ENCODE results near the gene ACOXL. TPM values are rescaled to one million over a fixed set of nuclear protein-coding genes. Genes with fewer than 3 reads are reported as not detected.

ACOXL gene
- total RNA-seq, 1 experiment from 2014 or later, result not detected

DNA sequence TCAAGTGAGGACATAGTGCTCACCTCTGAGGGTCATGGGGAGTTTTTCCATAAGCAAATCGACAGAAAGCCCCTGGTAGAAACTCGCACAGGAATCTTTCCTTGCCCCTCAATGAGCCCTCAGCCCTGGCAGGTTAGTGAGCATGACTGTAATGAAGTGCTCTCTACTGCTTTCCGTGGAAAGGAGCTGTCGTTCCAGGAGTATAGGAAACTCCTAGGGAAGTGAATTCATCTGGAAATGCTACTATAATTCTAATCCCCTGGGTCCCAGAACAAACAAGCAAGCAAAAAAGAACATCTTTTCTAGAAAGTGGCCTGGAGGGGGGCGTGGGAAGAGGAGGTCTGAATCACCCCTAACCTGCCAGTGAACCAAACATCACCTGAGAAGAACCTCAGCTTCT is 406.5 kb downstream of the ACOXL start:
- Histone ChIP-seq H3K36me3 (peaks cover 6% of the 10 kb centered on the region), H3K4me1 (peaks cover 15% of the 10 kb centered on the region), H3K27ac (no peak overlapping the region), H3K9me3 (replicated peaks) (no peaks in the 10 kb centered on the region), H3K27me3 (no peaks in the 10 kb centered on the region), H3K4me3 (no peak overlapping the region)
- DNase-seq, result no peak

DNA sequence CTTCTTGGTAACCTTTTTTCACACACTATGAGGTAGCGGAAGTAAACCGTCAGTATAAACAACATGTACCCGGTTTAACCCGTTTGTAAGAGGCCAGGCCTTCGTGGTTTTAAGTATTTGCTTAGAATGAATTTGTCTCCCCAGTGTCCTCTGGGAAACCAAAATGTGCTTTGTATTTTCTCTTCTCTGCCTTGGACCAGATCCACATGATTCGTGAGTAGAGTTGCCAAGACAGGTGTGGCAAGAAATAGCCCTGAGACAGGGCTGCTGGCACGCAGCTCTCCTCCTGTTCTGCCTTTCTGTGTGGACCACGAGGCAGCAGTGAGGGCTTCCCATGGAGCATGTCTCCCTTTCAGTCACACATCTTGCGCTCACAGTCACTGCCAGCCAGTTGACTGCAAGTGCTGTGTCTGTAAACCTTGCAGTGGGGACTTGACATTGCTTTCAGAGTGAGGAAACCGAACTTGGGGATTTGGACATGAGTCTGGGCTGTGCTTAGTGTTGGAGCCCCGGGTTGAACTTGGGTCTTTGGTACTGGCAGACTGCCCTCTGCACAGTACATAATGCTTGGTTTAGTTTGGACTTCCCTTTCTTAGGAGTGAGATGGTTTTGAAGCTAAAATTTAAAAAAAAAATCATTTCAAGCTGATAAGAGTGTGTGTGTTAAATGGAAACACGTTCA is 407.4 kb downstream of the ACOXL start:
- H3K27ac ChIP-seq, result no peak overlapping the region
- H3K36me3 ChIP-seq, result peaks cover 6% of the 10 kb centered on the region
- no peaks in the 10 kb centered on the region for H3K27me3 ChIP-seq
- H3K4me3 ChIP-seq, result no peak overlapping the region
- DNase-seq, result peak; percentile 58 to 76
- H3K4me1 ChIP-seq, result peaks cover 15% of the 10 kb centered on the region
- H3K9me3 ChIP-seq (replicated peaks), result no peaks in the 10 kb centered on the region

DNA sequence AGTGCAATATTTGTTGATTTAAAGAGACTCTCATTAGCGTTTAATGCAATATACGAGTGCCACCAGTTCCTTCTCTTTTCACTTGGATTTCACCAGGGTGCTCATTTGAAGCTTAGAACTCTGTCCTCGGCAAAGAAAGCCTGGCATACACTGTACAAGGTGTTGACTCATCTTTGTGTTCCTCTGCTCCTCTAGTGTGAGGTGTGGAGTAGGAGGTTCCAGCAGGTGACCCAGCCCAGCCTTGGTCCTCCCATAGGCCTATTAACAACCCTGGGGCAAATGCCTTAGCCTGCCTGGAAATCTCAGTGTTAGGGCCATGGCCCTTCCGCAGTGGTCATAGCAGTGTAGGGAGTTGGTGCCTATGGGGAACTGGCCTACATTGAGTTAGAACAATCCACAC is 408.4 kb downstream of the ACOXL start:
- Histone ChIP-seq H3K4me3 (no peak overlapping the region), H3K27me3 (no peaks in the 10 kb centered on the region), H3K27ac (no peak overlapping the region), H3K9me3 (replicated peaks) (no peaks in the 10 kb centered on the region), H3K36me3 (no peaks in the 10 kb centered on the region), H3K4me1 (peaks cover 15% of the 10 kb centered on the region)
- DNase-seq, result no peak

DNA sequence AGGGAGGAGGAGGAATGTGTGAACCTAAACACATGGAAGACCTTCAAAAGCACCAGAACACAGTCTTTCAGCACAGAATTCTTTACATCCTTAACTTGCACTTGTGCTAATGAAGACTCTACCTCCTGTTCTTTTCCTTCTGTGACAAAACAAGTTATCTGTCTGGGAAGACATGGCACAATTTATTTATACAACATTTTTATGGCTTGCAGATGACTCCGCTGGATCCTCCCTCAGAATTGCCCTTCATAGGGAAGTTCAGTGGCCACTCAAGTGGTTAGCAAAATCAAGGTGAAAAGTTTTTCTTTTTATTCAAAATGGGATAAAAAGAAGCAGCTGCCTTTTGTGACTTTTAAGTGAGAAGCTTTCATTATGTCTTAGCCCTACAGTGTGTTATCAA is 409.7 kb downstream of the ACOXL start:
- H3K9me3 ChIP-seq (replicated peaks), result no peaks in the 10 kb centered on the region
- no peak overlapping the region for H3K4me3 ChIP-seq
- no peaks in the 10 kb centered on the region for H3K27me3 ChIP-seq
- H3K27ac ChIP-seq, result no peak overlapping the region
- no peak for DNase-seq
- peaks cover 15% of the 10 kb centered on the region for H3K4me1 ChIP-seq
- no peaks in the 10 kb centered on the region for H3K36me3 ChIP-seq

DNA sequence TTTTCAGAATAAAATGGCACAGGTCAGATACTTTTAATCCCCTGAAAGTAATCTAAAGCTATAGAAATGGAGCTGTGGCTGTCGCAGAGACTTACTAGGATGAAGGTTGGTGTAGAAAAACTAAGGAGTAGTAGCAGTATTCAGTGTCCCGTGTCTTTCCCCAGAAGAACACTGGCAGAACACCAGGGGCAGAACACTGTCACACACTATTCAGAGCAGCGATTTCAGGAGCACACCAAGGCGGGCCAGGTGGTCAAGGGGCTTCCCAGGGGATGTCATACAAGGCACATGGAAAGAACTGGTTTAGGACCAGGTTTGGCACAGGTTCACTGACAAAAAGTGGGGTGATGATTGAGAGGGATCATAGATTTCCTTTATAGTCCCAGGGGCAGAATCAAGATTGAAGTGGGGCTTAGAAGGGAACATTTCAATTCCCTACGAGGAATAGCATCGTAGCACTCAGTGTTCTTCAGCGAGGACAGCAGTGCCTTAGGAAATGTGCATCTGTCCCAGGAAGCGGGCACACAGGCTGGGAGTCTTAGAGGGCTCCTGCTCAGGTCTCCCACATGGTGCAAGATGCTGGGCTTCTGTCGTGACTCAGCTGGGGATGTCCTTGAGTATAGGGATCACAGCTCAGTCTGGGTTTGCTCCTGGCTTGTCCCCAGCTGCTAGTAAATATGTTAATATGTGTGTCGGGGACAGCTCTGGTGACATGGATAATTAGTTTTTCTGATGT is 410.9 kb downstream of the ACOXL start:
- no peak overlapping the region for H3K4me3 ChIP-seq
- H3K4me1 ChIP-seq, result peaks cover 15% of the 10 kb centered on the region
- H3K27ac ChIP-seq, result no peak overlapping the region
- no peak for DNase-seq
- no peaks in the 10 kb centered on the region for H3K27me3 ChIP-seq
- no peaks in the 10 kb centered on the region for H3K9me3 ChIP-seq (replicated peaks)
- H3K36me3 ChIP-seq, result no peaks in the 10 kb centered on the region

DNA sequence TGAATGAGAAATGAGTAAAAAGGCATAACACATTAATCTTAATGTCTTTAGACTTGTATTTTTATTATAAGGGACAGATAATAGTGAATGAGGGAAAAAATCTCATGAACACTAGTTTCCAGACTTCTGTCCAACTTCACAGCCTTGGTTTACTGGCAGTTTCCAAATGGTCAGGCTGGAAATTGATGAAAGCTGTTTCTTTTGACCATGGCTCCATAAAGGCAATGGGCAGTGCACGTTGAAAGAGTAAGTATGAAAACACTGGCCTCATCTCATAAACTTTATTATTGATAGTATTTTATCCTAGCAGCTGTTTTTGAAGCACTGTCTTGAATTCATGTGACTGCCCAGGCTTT is 411.4 kb downstream of the ACOXL start:
- Histone ChIP-seq H3K4me1 (peaks cover 15% of the 10 kb centered on the region), H3K27ac (no peak overlapping the region), H3K36me3 (no peaks in the 10 kb centered on the region), H3K27me3 (no peaks in the 10 kb centered on the region), H3K4me3 (no peak overlapping the region), H3K9me3 (replicated peaks) (no peaks in the 10 kb centered on the region)
- DNase-seq, result no peak

DNA sequence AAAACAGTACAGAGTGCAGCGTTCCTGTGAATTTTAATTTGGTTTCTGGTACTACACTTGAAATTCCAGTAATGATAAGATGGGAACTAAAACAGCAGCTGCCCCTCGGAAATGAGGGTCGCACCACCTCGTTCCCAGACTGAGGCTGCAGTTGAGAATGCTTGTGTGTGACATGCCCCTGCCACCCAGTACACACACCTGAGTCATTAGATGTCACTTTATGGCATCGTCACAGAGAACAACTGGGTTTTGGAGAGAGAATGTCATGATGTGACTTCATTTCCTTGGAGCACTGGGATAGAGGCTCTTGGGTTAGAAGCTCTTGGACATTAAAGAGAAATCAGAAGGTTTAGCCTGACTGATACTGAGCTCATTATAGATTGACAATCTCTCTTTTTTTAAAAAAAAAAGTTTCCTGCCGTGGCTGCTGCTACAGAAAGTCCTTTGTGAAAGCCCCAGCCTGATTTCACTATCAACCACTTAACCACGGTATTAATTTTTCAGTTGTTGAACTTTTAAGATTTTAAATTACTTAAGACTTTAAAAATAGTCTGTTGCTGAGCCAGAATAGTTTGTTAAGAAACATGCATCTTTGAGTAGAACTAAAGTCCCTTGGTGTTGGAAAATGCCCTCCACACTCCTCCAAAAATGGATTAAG is 412.9 kb downstream of the ACOXL start:
- no peaks in the 10 kb centered on the region for H3K36me3 ChIP-seq
- no peak for DNase-seq
- peaks cover 5% of the 10 kb centered on the region; the same call in 1 of the 2 replicates for H3K4me1 ChIP-seq
- H3K9me3 ChIP-seq (replicated peaks), result no peaks in the 10 kb centered on the region
- no peak overlapping the region for H3K4me3 ChIP-seq
- H3K27ac ChIP-seq, result no peak overlapping the region
- H3K27me3 ChIP-seq, result no peaks in the 10 kb centered on the region

DNA sequence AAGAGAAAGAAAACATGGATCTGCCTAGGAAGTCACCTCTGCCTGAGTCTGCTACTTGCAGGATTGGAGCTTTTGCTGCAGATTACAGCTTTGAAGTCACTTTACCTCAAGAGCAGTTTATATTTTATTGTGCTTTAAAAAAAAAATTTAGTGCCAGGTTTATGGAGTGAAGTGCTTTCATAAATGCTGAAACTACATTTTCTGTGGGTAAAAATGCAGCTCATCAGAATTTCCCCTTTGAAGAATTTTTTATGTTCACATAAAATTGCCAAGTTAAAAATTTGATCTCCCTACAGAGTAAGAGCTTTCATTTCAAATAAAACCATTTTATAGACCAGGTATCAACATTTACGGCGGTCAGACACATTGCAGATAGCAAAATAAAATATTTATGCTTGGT is 413.6 kb downstream of the ACOXL start:
- H3K4me1 ChIP-seq, result peaks cover 5% of the 10 kb centered on the region; the same call in 1 of the 2 replicates
- H3K27me3 ChIP-seq, result no peaks in the 10 kb centered on the region
- no peak for DNase-seq
- no peaks in the 10 kb centered on the region for H3K9me3 ChIP-seq (replicated peaks)
- H3K27ac ChIP-seq, result no peak overlapping the region
- H3K36me3 ChIP-seq, result peaks cover 5% of the 10 kb centered on the region
- no peak overlapping the region for H3K4me3 ChIP-seq

DNA sequence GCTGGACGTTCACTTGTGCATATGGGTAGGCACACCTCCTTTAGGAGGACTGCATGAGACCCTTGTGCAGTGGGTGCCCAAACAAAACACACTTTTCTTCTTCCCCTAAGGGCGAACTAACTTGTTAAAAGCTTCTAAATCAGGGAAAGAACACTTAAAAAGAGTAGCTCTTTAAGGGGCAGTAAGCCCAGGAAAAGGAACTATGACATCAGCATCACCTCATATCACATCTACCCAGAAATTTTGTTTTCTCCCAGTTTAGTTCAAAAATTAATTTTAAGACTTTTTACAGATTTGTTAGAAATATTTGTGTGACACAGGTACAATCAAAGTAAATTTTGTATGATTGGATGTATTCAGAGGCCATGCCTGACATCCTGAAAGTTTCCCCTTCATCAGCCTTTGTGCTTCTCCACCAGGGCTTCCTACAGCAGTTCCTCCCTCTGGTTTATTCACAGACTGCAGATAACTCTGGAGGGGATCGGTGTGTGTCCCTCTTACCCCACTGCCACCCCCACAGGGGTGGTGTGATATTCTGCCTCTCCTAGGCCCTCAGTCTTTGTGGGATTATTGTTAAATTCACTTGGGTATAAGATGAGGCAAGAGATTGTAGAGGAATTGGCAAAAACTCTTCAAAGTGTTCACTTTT is 416.0 kb downstream of the ACOXL start:
- Histone ChIP-seq H3K4me1 (no peaks in the 10 kb centered on the region), H3K27me3 (no peaks in the 10 kb centered on the region), H3K9me3 (replicated peaks) (no peaks in the 10 kb centered on the region), H3K36me3 (peaks cover 20% of the 10 kb centered on the region), H3K4me3 (no peak overlapping the region), H3K27ac (no peak overlapping the region)
- no peak for DNase-seq

DNA sequence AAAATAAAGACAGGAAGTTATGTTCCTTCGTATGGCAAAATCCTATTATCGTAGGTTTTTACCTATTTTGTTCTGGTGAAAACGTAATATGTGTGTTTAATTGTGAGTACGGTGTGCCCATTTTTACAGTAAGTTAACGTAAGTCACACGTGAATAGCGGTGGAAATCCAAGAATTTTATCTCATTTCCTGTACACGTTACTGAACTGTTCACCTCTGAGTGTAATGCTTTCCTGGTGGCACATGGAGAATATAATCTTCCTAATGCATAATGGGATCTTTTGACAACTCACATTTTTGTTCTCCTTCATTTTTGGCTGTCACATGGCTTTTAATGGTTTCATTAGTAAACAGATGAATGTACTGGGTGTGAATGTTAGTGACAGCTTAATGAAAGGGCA is 416.6 kb downstream of the ACOXL start:
- H3K4me3 ChIP-seq, result no peak overlapping the region
- no peaks in the 10 kb centered on the region for H3K9me3 ChIP-seq (replicated peaks)
- H3K4me1 ChIP-seq, result no peaks in the 10 kb centered on the region
- no peak overlapping the region for H3K27ac ChIP-seq
- DNase-seq, result no peak
- H3K36me3 ChIP-seq, result peaks cover 23% of the 10 kb centered on the region
- H3K27me3 ChIP-seq, result no peaks in the 10 kb centered on the region

DNA sequence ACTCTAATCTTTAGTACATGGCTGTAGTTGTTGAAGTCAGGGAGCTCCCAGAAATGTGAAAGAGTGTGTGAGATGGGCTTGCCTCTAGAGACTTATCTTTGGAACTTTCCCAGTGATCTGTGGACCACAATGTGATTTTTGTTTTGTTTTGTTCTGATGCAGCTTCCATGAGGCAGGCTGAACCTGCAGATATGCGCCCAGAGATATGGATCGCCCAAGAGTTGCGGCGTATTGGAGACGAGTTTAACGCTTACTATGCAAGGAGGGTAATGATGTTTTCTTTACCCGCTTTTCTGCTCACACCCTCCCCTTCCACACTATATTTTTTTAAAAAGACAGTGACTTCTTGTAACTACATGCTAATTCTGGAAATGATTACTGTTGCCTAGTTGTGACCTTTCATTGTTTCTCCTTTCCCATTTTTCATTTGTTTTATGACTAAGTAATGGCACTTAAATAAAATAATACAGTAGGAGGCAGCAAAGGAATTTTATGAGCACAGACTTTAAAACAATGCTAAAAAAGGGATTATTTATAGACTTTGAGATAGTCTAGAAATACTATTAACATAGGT is 417.6 kb downstream of the ACOXL start:
- no peaks in the 10 kb centered on the region for H3K27me3 ChIP-seq
- peaks cover 23% of the 10 kb centered on the region for H3K36me3 ChIP-seq
- H3K27ac ChIP-seq, result no peak overlapping the region
- no peaks in the 10 kb centered on the region for H3K4me1 ChIP-seq
- no peak overlapping the region for H3K4me3 ChIP-seq
- H3K9me3 ChIP-seq (replicated peaks), result no peaks in the 10 kb centered on the region
- DNase-seq, result no peak

DNA sequence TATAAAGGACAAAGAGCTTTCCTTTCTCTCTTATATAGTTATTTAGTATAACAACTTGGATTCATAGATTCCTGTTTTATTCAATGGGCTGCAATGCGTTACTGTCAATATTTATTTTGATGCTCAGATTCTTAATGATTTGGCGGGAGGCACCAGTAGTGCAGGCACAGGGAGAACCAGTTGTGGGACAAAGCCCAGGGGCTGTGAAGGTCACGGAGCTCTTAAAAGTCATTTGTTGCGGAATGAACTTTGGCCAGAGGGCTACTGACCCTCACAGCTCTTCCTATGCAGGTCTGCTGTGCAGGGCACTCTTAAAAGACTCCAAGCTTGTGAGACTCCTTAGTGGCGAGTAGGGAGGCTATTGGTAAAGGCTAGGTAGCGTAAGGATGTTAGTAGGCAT is 422.4 kb downstream of the ACOXL start:
- Histone ChIP-seq H3K27ac (no peak overlapping the region), H3K36me3 (peaks cover 30% of the 10 kb centered on the region), H3K4me1 (peaks cover 5% of the 10 kb centered on the region; the same call in 1 of the 2 replicates), H3K9me3 (replicated peaks) (no peaks in the 10 kb centered on the region), H3K27me3 (no peaks in the 10 kb centered on the region), H3K4me3 (no peak overlapping the region)
- DNase-seq, result no peak

DNA sequence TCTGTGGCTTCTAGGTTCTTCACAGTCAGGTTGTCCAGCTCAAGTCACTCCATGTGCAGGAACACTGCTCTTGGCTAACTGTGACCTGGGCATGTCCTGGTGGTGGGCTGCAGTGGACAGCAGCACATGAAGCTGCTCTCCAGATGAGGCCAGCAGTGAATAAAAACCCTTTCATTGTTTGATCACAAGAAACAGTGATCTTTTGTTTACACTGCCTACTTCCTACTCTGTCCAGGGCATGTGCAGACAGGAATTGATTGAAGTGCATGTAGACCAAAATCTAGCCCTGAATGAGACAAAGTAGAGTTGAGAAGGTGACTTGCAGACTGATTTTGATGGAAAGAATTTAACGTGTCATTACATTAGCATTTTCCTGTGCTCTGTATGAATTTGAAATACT is 423.2 kb downstream of the ACOXL start:
- peaks cover 31% of the 10 kb centered on the region for H3K36me3 ChIP-seq
- DNase-seq, result peak in 1 of 2 experiments; percentile 26
- H3K27me3 ChIP-seq, result no peaks in the 10 kb centered on the region
- H3K9me3 ChIP-seq (replicated peaks), result no peaks in the 10 kb centered on the region
- peaks cover 5% of the 10 kb centered on the region; the same call in 1 of the 2 replicates for H3K4me1 ChIP-seq
- no peak overlapping the region for H3K27ac ChIP-seq
- H3K4me3 ChIP-seq, result no peak overlapping the region

DNA sequence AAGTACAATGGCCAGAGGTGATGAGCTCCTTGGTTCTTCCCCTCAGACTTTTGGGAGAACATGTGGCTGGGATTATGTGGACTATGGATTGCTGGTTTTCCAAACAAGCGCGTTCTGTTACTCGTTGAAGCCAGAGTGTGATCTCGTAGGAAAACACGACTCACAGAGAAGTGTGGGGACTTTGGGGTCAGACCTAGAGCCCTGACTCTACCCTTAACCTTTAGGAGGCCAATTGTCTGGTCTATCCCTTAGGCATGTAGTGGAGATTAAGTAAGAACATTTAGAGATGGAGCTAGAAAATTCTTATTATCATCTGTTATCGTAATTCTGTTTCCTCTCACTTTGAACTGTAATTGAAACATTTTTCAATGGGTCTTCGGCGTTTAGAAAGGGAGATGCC is 424.2 kb downstream of the ACOXL start:
- Histone ChIP-seq H3K36me3 (peaks cover 24% of the 10 kb centered on the region), H3K9me3 (replicated peaks) (no peaks in the 10 kb centered on the region)
- no peak for DNase-seq

More for the DNA sequence above, 424.2 kb downstream of the ACOXL start:
- Histone ChIP-seq H3K27me3 (no peaks in the 10 kb centered on the region), H3K4me1 (peaks cover 9% of the 10 kb centered on the region), H3K27ac (no peak overlapping the region), H3K4me3 (no peak overlapping the region)

All from SJCRH30 (cell line).